Activated naive CD4-positive, alpha-beta T cell treated with anti-CD3 and anti-CD28 coated beads, Interleukin-2, amount 10 ng/mL, durations not matched to agents 7 days and 5 days (primary cell): ENCODE measurements around the gene PLCH2.
"Not testable (repeated sequence)": the region's sequence is repeated elsewhere in the genome, so short reads cannot be mapped to it uniquely, and the experiment has no call there.

Experiments used
- CTCF ChIA-PET: fragments of 350-600 bp; sonication (Branson Sonifier 250); formaldehyde crosslinking; loops from one replicate; lab custom pipeline; 2021; ENCODE audit warnings: antibody characterized with exemption; lab: Charles Lee
- DNase-seq: peaks from one replicate; pipeline ENCODE4 v3.0.0-alpha.2; 2020
- H3K27ac Mint-ChIP-seq: one replicate; pipeline ENCODE4 v1.8.0; 2021; ENCODE audit warnings: mild to moderate bottlenecking, moderate library complexity, mixed read lengths
- H3K27me3 Mint-ChIP-seq: one replicate; pipeline ENCODE4 v1.8.0; 2021; ENCODE audit warnings: mild to moderate bottlenecking, mixed read lengths
- H3K36me3 Mint-ChIP-seq: one replicate; pipeline ENCODE4 v1.8.0; 2021; ENCODE audit warnings: mixed read lengths
- H3K4me1 Mint-ChIP-seq: one replicate; pipeline ENCODE4 v1.8.0; 2021; ENCODE audit warnings: mixed read lengths
- H3K4me3 Mint-ChIP-seq: one replicate; pipeline ENCODE4 v1.8.0; 2021; ENCODE audit warnings: mild to moderate bottlenecking, moderate library complexity, mixed read lengths
- H3K9me3 Mint-ChIP-seq: one replicate; pipeline ENCODE4 v1.8.0; 2021; ENCODE audit warnings: mixed read lengths

PLCH2 gene

GRCh38 chr1:2549367-2550029, 73.4 kb downstream of the PLCH2 start:
- Mint-ChIP-seq H3K4me1 (peaks cover 38% of the 10 kb centered on the region), H3K27ac (peak overlapping the region; percentile 97)
- CTCF ChIA-PET, result interaction anchor here (1.0 to 3.1 kb wide), 4 partner anchors 13 to 251 kb away, joined by 3 to 14 read pairs (median 4); partner anchors contain the start of gene TTC34
- H3K9me3 Mint-ChIP-seq, H3K27me3 Mint-ChIP-seq, DNase-seq, H3K4me3 Mint-ChIP-seq, H3K36me3 Mint-ChIP-seq: not testable (repeated sequence)

- H3K27ac Mint-ChIP-seq, H3K9me3 Mint-ChIP-seq, DNase-seq, H3K36me3 Mint-ChIP-seq, H3K4me3 Mint-ChIP-seq, H3K27me3 Mint-ChIP-seq, CTCF ChIA-PET: not testable (repeated sequence)
- peaks cover 46% of the 10 kb centered on the region for H3K4me1 Mint-ChIP-seq
These were observed 74.3 kb downstream of the PLCH2 start for GRCh38 chr1:2550309-2550861.

- H3K27me3 Mint-ChIP-seq, DNase-seq, CTCF ChIA-PET, H3K36me3 Mint-ChIP-seq, H3K4me3 Mint-ChIP-seq, H3K9me3 Mint-ChIP-seq: not testable (repeated sequence)
- H3K4me1 Mint-ChIP-seq, result peaks cover 54% of the 10 kb centered on the region
- peak overlapping the region; percentile 84 for H3K27ac Mint-ChIP-seq
These were observed 75.5 kb downstream of the PLCH2 start for GRCh38 chr1:2551544-2551943.

DNA sequence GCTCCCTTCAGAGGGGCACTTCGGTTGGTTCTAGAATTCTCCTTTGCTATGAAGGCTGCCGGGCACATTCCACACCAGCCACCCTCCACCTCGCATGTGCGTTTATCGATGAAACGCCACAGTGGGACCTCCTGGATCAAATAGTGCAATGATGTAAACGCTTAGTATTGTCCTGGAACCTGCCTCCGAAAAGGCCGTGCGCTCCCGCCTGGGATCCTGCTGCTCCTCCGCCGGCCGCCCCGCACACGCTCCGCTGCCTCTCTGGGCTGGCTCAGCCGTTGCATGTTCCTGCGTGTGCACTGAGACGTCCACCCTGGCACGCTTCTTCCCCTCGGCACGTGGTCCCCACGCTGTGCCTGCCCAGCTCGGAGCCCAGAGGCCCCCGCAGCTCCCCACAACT, 76.1 kb downstream of the PLCH2 start:
- no peak overlapping the region for H3K4me3 Mint-ChIP-seq
- H3K27ac Mint-ChIP-seq, result no peak overlapping the region
- no peaks in the 10 kb centered on the region for H3K27me3 Mint-ChIP-seq
- DNase-seq, result no peak
- CTCF ChIA-PET, result no interaction called here
- peaks cover 7% of the 10 kb centered on the region for H3K36me3 Mint-ChIP-seq
- H3K4me1 Mint-ChIP-seq, result peaks cover 53% of the 10 kb centered on the region
- H3K9me3 Mint-ChIP-seq, result no peaks in the 10 kb centered on the region

GRCh38 chr1:2553076-2553475, 77.0 kb downstream of the PLCH2 start:
- H3K27ac Mint-ChIP-seq, DNase-seq, H3K27me3 Mint-ChIP-seq, CTCF ChIA-PET, H3K9me3 Mint-ChIP-seq, H3K4me3 Mint-ChIP-seq: not testable (repeated sequence)
- Mint-ChIP-seq H3K4me1 (peaks cover 57% of the 10 kb centered on the region), H3K36me3 (peaks cover 12% of the 10 kb centered on the region)

DNA sequence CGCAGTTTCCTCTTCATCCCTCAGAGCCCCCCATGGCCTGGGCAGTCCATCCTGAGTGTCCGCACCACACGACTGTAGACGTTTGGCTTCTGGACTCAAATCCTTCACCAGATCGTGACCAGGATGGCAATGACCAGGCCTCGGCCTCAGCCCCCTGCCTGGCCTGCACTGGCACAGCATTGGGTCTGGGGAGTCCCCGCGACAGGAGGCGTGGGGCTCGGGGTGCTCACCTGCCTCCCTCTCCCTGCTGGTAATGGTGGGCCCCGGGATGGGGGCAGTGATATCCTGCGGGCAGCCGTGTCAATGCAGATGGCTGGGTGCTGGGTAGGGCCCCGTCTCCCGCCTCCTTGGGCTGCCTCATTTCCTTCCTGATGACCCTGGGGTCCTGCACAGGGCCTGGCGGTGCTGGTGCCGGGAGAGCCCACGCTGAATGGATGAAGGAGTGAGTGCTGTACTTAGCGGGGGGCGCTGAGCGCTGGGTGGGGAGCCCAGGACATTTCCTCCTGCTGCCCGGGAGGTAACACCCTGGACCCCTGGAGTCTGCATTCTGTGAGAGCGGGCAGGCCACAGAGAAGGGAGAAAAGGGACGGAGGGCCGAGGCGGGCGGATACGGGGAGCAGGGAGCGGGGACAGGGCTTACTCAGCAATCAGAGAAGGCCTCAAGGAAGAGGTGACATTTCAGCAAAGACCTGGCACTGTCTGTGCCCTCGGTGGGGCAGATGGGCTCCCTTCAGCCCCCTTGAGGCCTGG, 78.0 kb downstream of the PLCH2 start:
- Mint-ChIP-seq H3K4me3 (peak overlapping the region; percentile 98), H3K27me3 (no peaks in the 10 kb centered on the region), H3K27ac (peak overlapping the region; percentile 99), H3K4me1 (peaks cover 58% of the 10 kb centered on the region), H3K36me3 (peaks cover 16% of the 10 kb centered on the region), H3K9me3 (no peaks in the 10 kb centered on the region)
- DNase-seq, result no peak
- CTCF ChIA-PET, result interaction anchor here (3.3 kb wide), 1 partner anchor 31 kb away, joined by 40 read pairs; the partner anchor contains the start of gene PRXL2B

DNA sequence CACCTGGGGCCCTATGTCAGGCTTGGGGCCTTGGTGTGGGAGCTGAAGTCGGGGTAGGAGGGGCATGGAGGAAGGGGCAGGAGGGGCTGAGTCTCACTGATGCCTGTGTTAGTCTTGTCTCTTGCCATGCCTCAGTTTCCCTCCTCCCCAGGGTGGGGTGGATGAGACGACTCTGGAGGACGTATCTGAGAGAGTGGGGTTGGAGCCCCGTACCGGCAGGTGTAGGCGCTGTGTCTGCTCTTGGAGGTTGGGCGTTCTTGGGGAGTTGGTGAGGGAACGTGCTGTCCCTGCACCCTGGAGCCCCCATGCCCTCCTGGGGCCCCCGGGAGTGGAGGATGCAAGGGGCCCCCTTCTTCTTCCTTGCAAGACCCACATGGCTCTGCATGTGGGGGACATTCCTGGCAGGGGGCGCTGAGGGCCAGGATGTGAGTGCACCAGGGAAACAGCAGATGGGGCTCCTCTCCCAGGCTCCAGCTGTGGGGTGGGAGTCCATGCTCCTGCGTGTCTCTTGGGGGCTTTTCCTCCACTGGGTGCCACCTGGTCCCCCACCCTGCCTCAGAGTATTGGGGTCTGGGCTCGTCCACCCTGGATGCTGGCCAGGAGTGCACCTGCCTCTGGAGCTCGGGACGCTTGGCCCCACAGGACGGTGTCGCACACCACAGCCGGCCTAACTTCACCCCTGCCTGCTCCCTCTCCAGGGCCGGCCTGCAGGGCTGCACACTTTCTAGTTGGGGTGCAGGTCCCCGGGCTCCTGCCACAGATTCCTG, 78.7 kb downstream of the PLCH2 start:
- Mint-ChIP-seq H3K4me3 (peak overlapping the region; percentile 98), H3K4me1 (peaks cover 55% of the 10 kb centered on the region), H3K27me3 (no peaks in the 10 kb centered on the region), H3K36me3 (peaks cover 16% of the 10 kb centered on the region), H3K27ac (peak overlapping the region; percentile 99), H3K9me3 (no peaks in the 10 kb centered on the region)
- peak; percentile 75 for DNase-seq
- CTCF ChIA-PET, result interaction anchor here (0.6 to 3.3 kb wide), 4 partner anchors 23 to 235 kb away, joined by 3 to 40 read pairs (median 7); partner anchors contain the start of gene PRXL2B
